GM23248 (cell line): ENCODE measurements around the gene ZNF628. TPM values are rescaled to one million over a fixed set of nuclear protein-coding genes. Genes with fewer than 3 reads are reported as not detected.
A peak's percentile ranks its signal among the peaks of the same experiment; 100 is the strongest.

Source experiments
- DNase-seq: peaks from one replicate; pipeline ENCODE4 v3.0.0-alpha.2; 2015
- H2AFZ ChIP-seq: fragments of 200-600 bp; sonication (generic); 2 replicates; pipeline ENCODE4 v1.6.1; 2016; ENCODE audit warnings: antibody characterized with exemption
- H3F3A ChIP-seq: fragments of 200-600 bp; sonication (generic); 2 replicates; pipeline ENCODE4 v1.6.1; 2016; ENCODE audit warnings: mild to moderate bottlenecking, antibody characterized with exemption, mixed run types; ENCODE audit not compliant: insufficient read depth
- H3K27ac ChIP-seq: fragments of 200-600 bp; sonication (generic); 2 replicates; pipeline ENCODE4 v1.5.1; 2016; ENCODE audit warnings: mild to moderate bottlenecking
- H3K27me3 ChIP-seq: fragments of 200-600 bp; sonication (generic); replicated peaks from 2 replicates; pipeline ENCODE4 v1.6.1; 2016; ENCODE audit warnings: mild to moderate bottlenecking; ENCODE audit not compliant: insufficient read depth
- H3K36me3 ChIP-seq: fragments of 200-600 bp; sonication (generic); 2 replicates; pipeline ENCODE4 v1.6.1; 2016; ENCODE audit warnings: low read depth, mild to moderate bottlenecking
- H3K4me1 ChIP-seq: fragments of 200-600 bp; sonication (generic); 2 replicates; pipeline ENCODE4 v1.6.1; 2016; ENCODE audit warnings: mild to moderate bottlenecking; ENCODE audit not compliant: insufficient read depth
- H3K4me2 ChIP-seq: fragments of 200-600 bp; sonication (generic); one replicate; pipeline ENCODE4 v1.6.1; 2016; ENCODE audit warnings: mild to moderate bottlenecking; ENCODE audit not compliant: unreplicated experiment
- H3K4me3 ChIP-seq: fragments of 200-600 bp; sonication (generic); 2 replicates; pipeline ENCODE4 v1.5.1; 2016; ENCODE audit warnings: mild to moderate bottlenecking
- H3K79me2 ChIP-seq: fragments of 200-600 bp; sonication (generic); 2 replicates; pipeline ENCODE4 v1.6.1; 2016; ENCODE audit warnings: mild to moderate bottlenecking; ENCODE audit not compliant: insufficient read depth
- H3K9ac ChIP-seq: fragments of 200-600 bp; sonication (generic); 2 replicates; pipeline ENCODE4 v1.6.1; 2016; ENCODE audit warnings: mild to moderate bottlenecking
- H3K9me2 ChIP-seq: fragments of 200-600 bp; sonication (generic); 2 replicates; pipeline ENCODE4 v1.6.1; 2016; ENCODE audit warnings: mixed run types, mild to moderate bottlenecking, moderate library complexity; ENCODE audit not compliant: insufficient read depth
- H3K9me3 ChIP-seq: fragments of 200-600 bp; sonication (generic); one replicate; pipeline ENCODE4 v1.6.1; 2017; ENCODE audit warnings: low read depth
- H4K20me1 ChIP-seq: fragments of 200-600 bp; sonication (generic); 2 replicates; pipeline ENCODE4 v1.6.0; 2016; ENCODE audit not compliant: insufficient read depth
- EZH2 ChIP-seq: fragments of 200-600 bp; sonication (generic); IDR thresholded peaks from 2 replicates; pipeline ENCODE4 v1.6.1; 2018; ENCODE audit warnings: antibody characterized with exemption, mild to moderate bottlenecking; ENCODE audit not compliant: insufficient read depth, poor library complexity, severe bottlenecking
- EZH2phosphoT487 ChIP-seq: fragments of 200-600 bp; sonication (generic); IDR thresholded peaks from 2 replicates; pipeline ENCODE4 v1.6.1; 2018; ENCODE audit warnings: antibody characterized with exemption, moderate library complexity, mild to moderate bottlenecking, low read depth; ENCODE audit not compliant: insufficient read depth
- WGBS, 2 experiments: methylation state at CpG; one replicate each; pipeline ENCODE4 v1.1.6; 2015 to 2017; ENCODE audit warnings: low lambda C conversion rate in 2 of 2, low coverage in 1 of 2; ENCODE audit errors: missing lambda C conversion rate in 2 of 2; 5-methylcytosine and 5-hydroxymethylcytosine counted together
- in situ Hi-C: fragments of 300-500 bp; cut with MboI; formaldehyde crosslinking; loops from 2 replicates; pipeline ENCODE4 v1.15.0; 2020
- polyA plus RNA-seq: library from polyadenylated mRNA; unstranded; fragments of >200 nt; fragmentation: Nextera tagmentation; extraction: Ambion mirVana; gene quantifications from 2 replicates; pipeline ENCODE4 v1.2.1, GENCODE V29; 2016
- total RNA-seq: library from RNA; depleted of rRNA; stranded (reverse); fragments of >200 nt; shearing (Covaris generic); gene quantifications from 2 replicates; pipeline ENCODE4 v1.2.3, GENCODE V29; 2014

ZNF628 gene
- total and polyA plus RNA-seq, 2 experiments from 2014 or later = 1.1 to 1.7 TPM

DNA sequence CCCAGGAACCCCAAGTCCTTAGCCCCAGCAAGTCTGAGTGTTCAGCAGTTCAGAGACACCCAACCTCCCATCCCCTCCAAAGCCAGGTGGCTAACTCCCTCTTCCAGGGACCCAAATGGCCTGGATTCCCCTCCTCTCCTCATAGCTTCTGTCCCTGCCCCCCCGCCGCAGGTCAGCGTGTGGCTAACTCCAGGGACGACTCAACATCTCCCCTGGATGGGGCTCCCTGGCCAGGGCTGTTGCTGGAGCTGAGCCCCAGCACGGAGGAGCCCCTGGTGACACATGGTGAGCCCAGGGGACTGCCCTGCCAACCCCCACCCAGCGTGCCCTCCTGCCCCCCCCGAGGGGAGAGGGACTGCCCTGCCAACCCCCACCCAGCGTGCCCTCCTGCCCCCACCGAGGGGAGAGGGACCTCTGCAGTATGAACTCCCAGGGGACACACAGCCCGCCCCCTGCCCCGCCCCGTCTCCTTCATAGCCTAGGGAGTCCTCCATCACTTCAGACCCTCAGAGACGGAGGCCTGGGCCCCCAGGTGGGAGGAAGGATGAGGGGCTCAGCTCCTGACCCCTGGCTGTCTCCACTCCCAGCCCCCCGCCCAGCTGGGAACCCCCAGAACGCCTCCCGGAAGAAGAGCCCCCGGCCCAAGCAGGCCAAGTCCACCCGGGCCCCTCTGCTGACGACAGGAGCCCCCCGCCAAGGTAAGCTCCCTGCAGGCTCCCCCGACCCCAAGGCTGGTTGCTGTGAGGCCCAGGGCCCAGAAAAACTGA lies 13.5 kb downstream of the ZNF628 start:
- peaks cover 33% of the 10 kb centered on the region for H3K4me1 ChIP-seq
- H3K27ac ChIP-seq = no peak overlapping the region
- TF ChIP-seq EZH2phosphoT487 (no peak), EZH2 (no peak)
- H4K20me1 ChIP-seq = no peaks in the 10 kb centered on the region
- H3K4me3 ChIP-seq = peak overlapping the region; percentile 33; the same call in 1 of the 2 replicates
- H3K4me2 ChIP-seq = peak overlapping the region; percentile 20
- no peaks in the 10 kb centered on the region for H3K36me3 ChIP-seq
- peaks cover 12% of the 10 kb centered on the region for H3F3A ChIP-seq
- H3K79me2 ChIP-seq = no peaks in the 10 kb centered on the region; the same call in 1 of the 2 replicates
- H3K9ac ChIP-seq = 0 out of 2 replicates have a peak overlapping the region, but pooled peaks have one; percentile 23
- WGBS, 2 experiments = 57 to 71% methylated on average over 8 to 18 of the region's 21 CpGs
- in situ Hi-C loops = no loop called here
- H3K27me3 ChIP-seq = no peaks in the 10 kb centered on the region
- H3K9me2 ChIP-seq = no peaks in the 10 kb centered on the region
- no peak overlapping the region for H2AFZ ChIP-seq
- DNase-seq = peak; percentile 31
- no peaks in the 10 kb centered on the region for H3K9me3 ChIP-seq

GRCh38 chr19:55490478-55491432 lies 14.3 kb downstream of the ZNF628 start:
- Histone ChIP-seq H3K9me3 (no peaks in the 10 kb centered on the region), H2AFZ (no peak overlapping the region), H3K4me1 (peaks cover 31% of the 10 kb centered on the region), H3K9ac (no peak overlapping the region), H3K4me3 (no peak overlapping the region), H3K9me2 (no peaks in the 10 kb centered on the region), H3K27ac (no peak overlapping the region), H3K27me3 (no peaks in the 10 kb centered on the region), H3K4me2 (no peak overlapping the region), H3K36me3 (no peaks in the 10 kb centered on the region), H3K79me2 (no peaks in the 10 kb centered on the region), H4K20me1 (no peaks in the 10 kb centered on the region), H3F3A (peaks cover 12% of the 10 kb centered on the region)
- in situ Hi-C loops = no loop called here
- TF ChIP-seq EZH2phosphoT487 = no peak
- 78 to 83% methylated on average over 47 to 52 of the region's 52 CpGs for WGBS, 2 experiments
- DNase-seq = peak; percentile 40

DNA sequence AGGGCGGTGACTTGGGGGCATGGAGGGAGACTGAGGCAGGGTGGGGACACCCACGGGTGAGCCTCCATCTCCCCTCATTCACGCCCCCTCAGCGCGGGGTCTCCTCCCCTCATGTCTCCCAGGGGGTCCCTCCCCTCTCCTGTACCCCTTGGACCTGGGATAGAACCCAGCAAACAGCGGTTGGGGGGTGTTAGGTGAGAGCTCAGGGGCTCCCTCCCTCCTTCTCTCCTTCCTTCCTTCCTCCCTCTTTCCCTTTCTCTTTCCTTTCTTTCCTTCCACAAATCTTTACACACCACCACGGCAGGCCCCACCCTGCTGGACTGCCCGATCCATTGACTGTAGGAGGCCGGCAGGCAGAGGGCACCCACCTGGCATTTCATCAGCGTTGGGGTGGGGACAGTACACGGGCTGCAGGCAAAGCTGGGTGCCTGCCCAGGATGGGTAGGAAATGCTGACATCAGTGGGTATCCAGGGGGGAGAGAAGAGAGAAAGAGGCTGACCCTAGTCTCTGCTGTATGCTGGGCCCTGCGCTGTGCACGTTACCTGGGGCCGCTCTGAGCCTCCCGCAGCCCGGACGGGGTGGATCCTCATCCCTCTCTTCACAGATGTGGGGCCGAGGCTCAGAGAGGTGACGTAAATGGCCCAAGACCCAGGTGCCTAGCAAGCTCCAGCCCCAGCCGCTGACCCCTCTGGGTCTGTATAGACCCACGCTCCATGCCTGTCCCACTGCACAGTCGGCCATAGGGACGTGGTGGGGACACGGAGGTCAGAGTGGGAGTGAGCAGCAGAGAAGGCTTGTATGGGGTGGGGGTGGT lies 15.3 kb downstream of the ZNF628 start:
- peaks cover 6% of the 10 kb centered on the region for H3F3A ChIP-seq
- H3K9ac ChIP-seq = no peak overlapping the region
- no peak for DNase-seq
- H3K27ac ChIP-seq = no peak overlapping the region
- H4K20me1 ChIP-seq = no peaks in the 10 kb centered on the region
- H3K4me3 ChIP-seq = no peak overlapping the region
- H3K79me2 ChIP-seq = no peaks in the 10 kb centered on the region
- in situ Hi-C loops = no loop called here
- no peaks in the 10 kb centered on the region for H3K9me3 ChIP-seq
- TF ChIP-seq EZH2 (no peak), EZH2phosphoT487 (no peak)
- H3K36me3 ChIP-seq = no peaks in the 10 kb centered on the region
- no peaks in the 10 kb centered on the region for H3K9me2 ChIP-seq
- H3K4me2 ChIP-seq = no peak overlapping the region
- H3K27me3 ChIP-seq = no peaks in the 10 kb centered on the region
- H3K4me1 ChIP-seq = peaks cover 21% of the 10 kb centered on the region
- WGBS, 2 experiments = 77 to 81% methylated on average over 18 to 24 of the region's 24 CpGs
- H2AFZ ChIP-seq = no peak overlapping the region

GRCh38 chr19:55492362-55492944 lies 16.0 kb downstream of the ZNF628 start:
- Histone ChIP-seq H3F3A (no peaks in the 10 kb centered on the region), H3K36me3 (no peaks in the 10 kb centered on the region), H3K9ac (no peak overlapping the region), H3K79me2 (no peaks in the 10 kb centered on the region), H2AFZ (no peak overlapping the region), H3K27ac (no peak overlapping the region), H3K4me2 (no peak overlapping the region), H3K4me3 (no peak overlapping the region), H4K20me1 (no peaks in the 10 kb centered on the region), H3K4me1 (peaks cover 14% of the 10 kb centered on the region), H3K27me3 (no peaks in the 10 kb centered on the region), H3K9me2 (no peaks in the 10 kb centered on the region), H3K9me3 (no peaks in the 10 kb centered on the region)
- DNase-seq = no peak
- TF ChIP-seq EZH2phosphoT487 (no peak), EZH2 (no peak)
- in situ Hi-C loops = no loop called here
- 66 to 68% methylated on average over 12 of the region's 12 CpGs for WGBS, 2 experiments
